ES-I3 (cell line): Measurements from ENCODE around the gene CCDC197.

ENCODE experiments used
- H3K36me3 ChIP-seq: 2 replicates; pipeline ENCODE4 v1.6.1; 2013; ENCODE audit warnings: mild to moderate bottlenecking, low read length, control low read depth, moderate library complexity; ENCODE audit not compliant: insufficient read depth
- H3K4me1 ChIP-seq: 2 replicates; pipeline ENCODE4 v1.6.1; 2013; ENCODE audit warnings: mild to moderate bottlenecking, control low read depth, low read length; ENCODE audit not compliant: insufficient read depth
- H3K9ac ChIP-seq: 2 replicates; pipeline ENCODE4 v1.6.1; 2013; ENCODE audit warnings: low read depth, mild to moderate bottlenecking, low read length, moderate library complexity
- H3K9me3 ChIP-seq: 2 replicates; pipeline ENCODE4 v1.6.1; 2013; ENCODE audit warnings: mild to moderate bottlenecking, low read length, moderate library complexity; ENCODE audit not compliant: control insufficient read depth, insufficient read depth

The CCDC197 gene

DNA sequence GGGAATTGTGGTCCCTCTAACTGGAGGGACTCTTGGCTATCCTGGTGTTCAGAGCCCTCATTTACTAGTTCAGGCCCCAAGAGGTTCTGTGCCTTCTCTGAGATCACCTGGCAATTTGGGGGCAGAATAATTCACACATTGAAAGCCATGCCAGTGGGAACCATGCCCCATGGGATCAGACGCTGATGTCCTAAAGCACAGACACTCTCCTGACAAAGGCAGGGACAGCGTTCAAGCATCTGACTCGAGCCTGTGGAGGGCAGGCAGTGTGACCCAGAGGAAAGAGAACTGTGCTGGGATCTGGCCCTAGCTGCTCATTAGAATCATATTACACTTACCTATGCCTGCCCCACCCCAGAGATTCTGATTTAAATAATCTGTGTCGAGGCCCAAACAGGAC, 18.4 kb upstream of the CCDC197 start:
- H3K9ac ChIP-seq, result no peak overlapping the region
- H3K9me3 ChIP-seq, result no peaks in the 10 kb centered on the region
- H3K36me3 ChIP-seq, result no peaks in the 10 kb centered on the region
- peaks cover 8% of the 10 kb centered on the region; the same call in 1 of the 2 replicates for H3K4me1 ChIP-seq

DNA sequence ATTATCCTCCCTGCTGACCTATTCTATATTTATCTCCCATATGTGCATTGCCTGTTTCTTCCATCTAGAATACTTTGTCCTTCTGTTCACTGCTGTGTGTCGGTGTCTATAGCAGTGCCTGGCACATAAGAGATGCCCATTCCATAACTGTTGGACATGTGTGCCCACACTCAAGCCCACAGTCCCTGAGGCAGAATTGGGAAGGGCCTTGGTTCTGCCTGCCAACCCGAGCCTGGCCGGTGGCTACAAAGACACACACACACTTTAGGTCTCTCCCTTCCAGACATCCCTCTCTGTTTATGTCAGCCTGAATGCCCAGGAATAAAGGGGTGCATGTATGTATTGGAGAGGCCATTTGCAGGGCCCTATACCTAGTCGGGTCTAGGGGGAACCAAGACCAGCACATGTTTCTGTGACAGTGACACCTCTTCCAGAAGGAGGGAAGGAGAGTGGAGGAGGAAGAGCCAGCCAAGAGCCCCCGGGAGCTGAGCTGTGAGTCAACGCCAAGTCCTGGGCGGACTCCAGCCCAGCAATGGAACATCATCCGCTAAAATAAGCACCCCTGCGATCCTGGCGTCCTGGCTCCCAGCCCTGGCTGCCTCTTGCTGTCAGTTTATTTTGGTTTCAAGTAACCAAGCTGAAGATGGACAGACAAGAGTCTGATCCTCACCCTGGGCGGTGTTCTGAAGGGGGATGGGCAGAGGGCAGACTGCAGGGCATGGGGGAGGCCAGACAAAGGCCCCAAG, 16.5 kb upstream of the CCDC197 start:
- Histone ChIP-seq H3K36me3 (no peaks in the 10 kb centered on the region), H3K9ac (no peak overlapping the region), H3K9me3 (no peaks in the 10 kb centered on the region), H3K4me1 (peaks cover 17% of the 10 kb centered on the region; the same call in 1 of the 2 replicates)

DNA sequence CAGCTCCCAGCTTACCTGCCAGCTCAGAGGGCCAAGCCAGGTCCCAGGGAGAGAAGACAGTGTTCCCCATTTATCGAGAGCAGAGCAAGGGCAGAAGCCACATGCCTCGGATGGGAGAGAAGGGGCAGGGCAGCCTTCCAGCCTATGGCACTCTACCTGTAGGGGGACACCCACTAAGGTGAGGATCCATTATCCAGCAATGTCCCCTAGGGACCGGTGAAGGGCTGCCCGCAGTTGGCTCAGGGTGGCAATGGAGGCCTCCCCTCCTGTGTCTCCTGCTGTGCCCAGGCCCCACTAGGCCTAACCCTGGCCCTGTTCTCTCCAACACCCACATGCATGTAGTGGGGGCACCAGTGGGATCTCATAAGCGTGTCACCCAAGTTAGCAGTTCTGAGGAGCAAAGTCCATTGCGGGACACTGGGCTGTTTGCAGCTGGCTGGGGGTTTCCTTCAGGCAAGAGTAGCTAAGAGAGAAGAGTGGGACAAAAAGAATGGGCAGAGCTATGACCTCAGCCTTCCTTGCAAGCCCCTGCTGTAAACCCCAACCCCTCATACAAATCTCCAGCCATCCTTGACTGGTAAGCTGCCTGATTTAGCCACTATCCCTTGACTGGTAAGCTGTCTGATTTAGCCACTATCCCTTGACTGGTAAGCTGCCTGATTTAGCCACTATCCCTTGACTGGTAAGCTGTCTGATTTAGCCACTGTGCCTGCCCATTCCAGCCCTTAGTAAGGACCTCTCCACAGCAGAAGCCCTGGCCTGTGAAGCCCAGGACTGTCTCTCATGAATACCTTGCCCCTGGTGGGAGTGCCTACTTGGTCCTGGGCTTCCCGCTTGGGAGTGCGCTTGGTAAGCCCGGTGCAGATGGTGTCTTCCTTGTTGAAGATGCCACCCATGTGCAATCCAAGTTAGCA, 15.5 kb upstream of the CCDC197 start:
- Histone ChIP-seq H3K36me3 (no peaks in the 10 kb centered on the region), H3K9me3 (no peaks in the 10 kb centered on the region), H3K4me1 (peaks cover 8% of the 10 kb centered on the region; the same call in 1 of the 2 replicates), H3K9ac (no peak overlapping the region)

DNA sequence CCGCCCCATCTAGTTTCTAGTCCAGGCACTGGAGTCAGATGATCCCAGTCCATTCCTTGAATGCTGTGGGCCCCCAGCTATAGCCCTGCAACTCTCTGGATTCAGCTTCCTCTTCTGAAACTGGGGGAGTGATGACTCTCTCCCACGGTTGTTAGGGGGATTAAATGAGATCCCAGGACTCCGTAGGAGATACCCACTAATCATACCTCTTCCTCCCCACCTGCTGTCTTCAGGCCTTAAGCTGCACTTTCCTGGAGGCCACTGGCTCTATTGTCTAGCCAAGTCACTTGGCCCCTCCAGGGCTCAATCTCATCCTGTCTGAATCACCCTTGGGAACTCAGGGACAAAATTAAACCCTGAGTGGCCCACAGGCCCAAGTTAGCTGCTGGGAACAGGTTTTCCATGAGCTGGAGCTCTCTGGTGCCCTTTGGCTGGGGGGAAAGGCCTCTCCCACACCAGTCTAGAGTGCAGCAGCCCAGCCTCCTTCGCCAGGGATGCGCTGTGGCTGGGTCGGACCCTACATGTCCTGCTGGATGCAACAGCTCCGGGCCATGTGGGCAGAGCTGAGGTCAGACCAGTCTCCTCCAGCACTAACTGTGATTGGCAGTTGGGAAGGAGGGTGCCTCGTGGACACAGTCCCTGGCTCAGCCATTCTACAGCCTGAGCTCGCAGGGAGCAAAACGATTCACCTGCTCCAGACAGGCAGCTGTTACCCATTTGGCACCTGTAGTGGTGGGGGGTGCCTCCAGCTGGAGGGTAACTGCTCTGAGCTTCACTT, 14.7 kb upstream of the CCDC197 start:
- peaks cover 15% of the 10 kb centered on the region for H3K4me1 ChIP-seq

DNA sequence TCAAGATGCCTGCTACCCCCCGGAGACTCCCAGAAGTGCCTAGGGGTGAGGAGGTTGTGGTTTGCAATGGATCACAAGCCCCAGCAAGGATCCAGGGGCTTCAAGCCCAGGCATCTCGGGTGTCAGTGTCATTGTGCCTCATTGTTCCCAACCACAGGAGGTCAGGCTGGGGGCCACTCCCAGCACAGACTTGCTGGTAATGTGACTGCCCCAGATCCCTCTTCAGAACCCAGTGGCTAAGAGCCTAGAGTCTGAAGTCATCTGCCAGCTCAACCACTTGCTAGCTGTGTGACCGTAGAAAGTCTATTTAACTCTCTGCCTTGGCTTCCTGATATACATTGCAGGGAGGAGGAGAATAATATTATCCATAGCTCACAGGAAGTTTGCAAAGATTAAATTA, 13.0 kb upstream of the CCDC197 start:
- Histone ChIP-seq H3K4me1 (peaks cover 18% of the 10 kb centered on the region), H3K9ac (no peak overlapping the region), H3K36me3 (no peaks in the 10 kb centered on the region), H3K9me3 (no peaks in the 10 kb centered on the region)

More for the DNA sequence above, 14.7 kb upstream of the CCDC197 start:
- Histone ChIP-seq H3K9me3 (no peaks in the 10 kb centered on the region), H3K9ac (no peak overlapping the region), H3K36me3 (no peaks in the 10 kb centered on the region)

DNA sequence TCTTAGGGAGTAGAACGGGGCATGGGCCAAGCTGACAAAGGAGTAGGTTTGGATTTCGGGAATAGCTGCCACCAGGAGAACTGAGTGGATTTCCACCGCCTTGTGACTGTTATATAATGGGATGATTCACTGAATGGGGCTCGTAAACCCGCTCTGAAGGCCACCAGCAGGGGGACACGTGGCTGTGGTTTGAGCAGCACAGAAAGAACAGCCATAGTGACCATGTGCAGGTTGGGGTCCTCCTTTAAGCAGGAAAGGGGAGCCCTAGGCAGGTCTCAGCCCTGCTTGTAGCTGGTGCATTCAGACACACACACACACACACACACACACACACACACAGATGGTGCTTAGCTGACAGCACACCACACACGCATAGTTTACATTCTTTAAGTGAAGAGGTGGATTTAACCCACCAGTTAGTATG, 12.1 kb upstream of the CCDC197 start:
- Histone ChIP-seq H3K9me3 (no peaks in the 10 kb centered on the region), H3K9ac (no peak overlapping the region), H3K36me3 (no peaks in the 10 kb centered on the region), H3K4me1 (peaks cover 18% of the 10 kb centered on the region)

DNA sequence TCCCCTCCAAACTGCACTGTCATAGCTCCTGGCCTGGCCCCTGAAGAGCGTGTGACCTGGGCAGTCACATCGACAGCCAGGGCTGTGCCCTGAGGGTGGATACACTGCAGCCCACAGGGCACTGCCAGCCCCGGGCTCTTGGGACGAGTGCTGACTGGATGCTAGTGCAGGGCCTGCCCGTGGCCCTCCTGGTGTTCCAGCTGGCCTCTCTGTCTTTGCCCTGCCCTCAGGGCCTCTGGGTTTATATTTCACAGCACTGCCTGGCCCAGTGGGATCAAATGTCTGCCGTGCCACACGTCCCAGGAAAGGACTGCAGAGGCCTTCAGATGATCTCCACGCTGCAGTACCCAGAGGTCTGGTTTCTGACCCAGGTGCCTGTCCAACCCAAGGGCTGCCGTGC, 10.1 kb upstream of the CCDC197 start:
- Histone ChIP-seq H3K9ac (no peak overlapping the region), H3K9me3 (no peaks in the 10 kb centered on the region), H3K36me3 (no peaks in the 10 kb centered on the region), H3K4me1 (peaks cover 18% of the 10 kb centered on the region)

DNA sequence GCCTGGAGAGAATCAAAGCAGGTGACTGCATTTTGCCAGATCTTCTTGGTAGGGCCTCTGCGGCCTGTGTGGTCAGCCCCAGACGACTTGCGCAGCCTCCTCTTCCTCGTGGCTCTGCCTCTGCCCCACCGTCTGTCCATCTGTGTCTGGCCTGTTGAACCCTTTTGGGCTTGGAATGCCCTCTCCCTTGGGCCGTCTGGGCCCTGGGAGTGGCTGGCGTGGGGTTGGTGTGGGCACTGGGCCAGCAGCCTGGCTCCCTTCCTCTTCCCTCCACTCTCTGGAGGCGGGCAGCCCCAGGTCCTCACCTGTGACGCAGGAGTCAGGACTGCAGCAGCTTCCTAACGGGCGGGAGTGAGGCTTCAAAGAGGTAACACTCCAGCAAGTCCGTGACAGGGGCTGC, 9.7 kb upstream of the CCDC197 start:
- Histone ChIP-seq H3K4me1 (peaks cover 18% of the 10 kb centered on the region), H3K36me3 (no peaks in the 10 kb centered on the region), H3K9ac (no peak overlapping the region), H3K9me3 (no peaks in the 10 kb centered on the region)

DNA sequence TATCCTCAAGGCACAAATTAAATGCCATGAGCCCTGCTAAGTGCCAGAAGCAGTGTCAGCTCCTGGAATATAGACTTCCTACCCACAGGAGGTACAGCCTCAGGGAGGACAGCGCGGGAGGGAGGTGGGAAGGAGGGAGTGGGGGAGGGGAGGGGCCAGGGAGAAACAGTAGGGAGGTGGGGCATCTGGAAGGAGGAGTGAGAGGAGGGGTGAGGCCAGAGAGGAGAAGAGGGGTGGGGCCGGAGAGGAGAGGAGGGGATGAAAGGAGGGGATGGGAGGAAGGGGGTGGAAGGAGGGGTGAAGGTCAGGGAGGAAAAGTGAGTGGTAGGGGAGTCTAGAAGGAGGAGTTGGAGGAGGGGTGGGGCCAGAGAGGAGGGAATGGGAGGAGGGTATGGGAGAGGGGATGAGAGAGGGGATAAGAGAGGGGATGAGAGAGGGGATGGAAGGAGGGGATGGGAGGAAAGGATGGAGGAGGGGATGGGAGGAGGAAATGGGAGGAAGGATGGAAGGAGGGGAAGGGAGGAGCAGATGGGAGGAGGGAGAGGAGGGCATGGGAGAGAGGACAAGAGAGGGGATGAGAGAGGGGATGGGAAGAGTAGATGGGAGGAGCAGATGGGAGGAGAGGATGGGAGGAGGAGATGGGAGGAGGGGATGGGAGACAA, 9.2 kb upstream of the CCDC197 start:
- Histone ChIP-seq H3K4me1 (peaks cover 19% of the 10 kb centered on the region), H3K9me3 (no peaks in the 10 kb centered on the region), H3K9ac (no peak overlapping the region), H3K36me3 (no peaks in the 10 kb centered on the region)

DNA sequence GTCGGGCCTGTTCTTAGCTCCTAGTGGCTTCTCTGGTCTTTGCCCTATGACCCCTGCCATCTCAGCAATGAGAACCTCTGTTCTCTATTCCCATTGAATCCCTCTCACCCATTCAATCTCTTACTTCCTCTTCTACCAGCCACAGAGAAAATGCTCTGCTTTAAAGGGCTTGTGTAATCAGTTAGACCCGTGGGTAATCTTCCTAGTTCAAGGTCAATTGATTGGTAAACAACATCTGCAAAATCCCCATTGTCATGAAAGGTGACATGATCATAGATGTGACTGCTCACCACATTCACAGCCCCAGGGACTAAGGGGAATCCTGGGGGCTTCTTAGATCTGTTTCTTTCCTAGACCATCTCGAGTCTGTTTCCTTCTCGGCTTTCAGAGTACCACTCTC, 7.2 kb upstream of the CCDC197 start:
- Histone ChIP-seq H3K4me1 (peaks cover 13% of the 10 kb centered on the region), H3K36me3 (no peaks in the 10 kb centered on the region), H3K9me3 (no peaks in the 10 kb centered on the region), H3K9ac (no peak overlapping the region)

DNA sequence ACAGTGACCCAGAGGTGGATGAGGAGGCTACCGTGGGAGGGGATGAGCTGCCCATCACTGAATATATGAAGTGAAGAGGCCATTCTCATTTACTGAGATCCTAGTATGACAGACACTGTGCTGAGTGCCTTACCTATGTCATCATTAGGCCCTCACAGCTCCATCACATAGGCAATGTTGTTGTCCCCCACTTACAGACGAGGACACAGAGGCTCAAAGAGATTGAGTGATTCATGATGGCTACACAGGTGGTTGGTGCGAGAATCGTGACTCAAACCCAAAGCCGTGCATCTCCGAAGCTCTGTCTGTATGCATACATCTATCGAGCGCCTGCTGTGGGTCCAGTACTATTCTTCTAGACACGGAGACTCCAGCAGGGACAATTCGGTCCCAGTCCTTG, 5.9 kb upstream of the CCDC197 start:
- peaks cover 18% of the 10 kb centered on the region for H3K4me1 ChIP-seq
- H3K9ac ChIP-seq, result no peak overlapping the region
- no peaks in the 10 kb centered on the region for H3K36me3 ChIP-seq
- H3K9me3 ChIP-seq, result no peaks in the 10 kb centered on the region

DNA sequence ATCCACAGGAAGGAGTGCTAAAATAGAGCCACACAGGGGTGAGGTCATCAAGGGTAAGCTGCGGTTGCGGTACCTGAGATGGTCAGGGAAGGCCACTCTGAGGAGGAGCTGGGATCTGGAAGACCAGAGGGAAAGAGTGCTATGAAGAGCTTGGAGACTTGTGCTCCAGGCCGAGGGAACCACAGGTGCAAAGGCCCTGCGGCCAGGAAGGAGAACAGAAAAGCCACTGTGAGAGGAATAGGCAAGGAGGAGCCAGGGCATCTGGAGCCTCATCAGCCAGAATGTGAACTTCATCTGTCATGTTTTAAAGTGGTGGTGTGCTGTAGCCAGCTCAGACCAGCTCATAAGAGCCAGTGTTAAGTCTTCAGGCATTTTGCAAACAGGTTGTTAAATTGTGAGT, 5.5 kb upstream of the CCDC197 start:
- Histone ChIP-seq H3K36me3 (no peaks in the 10 kb centered on the region), H3K9ac (no peak overlapping the region), H3K9me3 (no peaks in the 10 kb centered on the region)

DNA sequence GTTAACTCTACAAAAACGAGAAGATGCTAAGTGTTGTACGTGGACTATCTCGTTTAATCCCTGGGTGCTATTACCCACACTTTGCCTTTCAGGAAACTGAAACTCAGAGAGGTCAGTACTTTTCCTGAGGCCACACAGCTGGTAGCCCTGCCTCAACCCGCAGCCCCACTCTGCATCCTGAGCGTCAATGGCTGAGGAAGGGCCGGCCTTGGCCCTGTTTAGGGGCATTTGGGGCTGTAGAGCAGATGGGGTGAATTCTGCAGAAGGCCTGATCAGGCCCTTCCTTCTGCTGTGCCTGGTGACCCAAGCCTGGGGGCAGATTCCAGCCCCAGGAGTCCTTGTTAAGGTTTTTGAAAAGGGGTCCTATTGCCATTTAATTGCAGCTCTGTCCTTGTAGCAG, 3.7 kb upstream of the CCDC197 start:
- peaks cover 8% of the 10 kb centered on the region; the same call in 1 of the 2 replicates for H3K4me1 ChIP-seq
- no peaks in the 10 kb centered on the region for H3K9me3 ChIP-seq
- no peaks in the 10 kb centered on the region for H3K36me3 ChIP-seq
- H3K9ac ChIP-seq, result no peak overlapping the region

More for the DNA sequence above, 5.5 kb upstream of the CCDC197 start:
- H3K4me1 ChIP-seq, result peaks cover 18% of the 10 kb centered on the region
